Subcutaneous abdominal adipose tissue (tissue), 5 donors: ENCODE data around the gene LAMA4.

Source experiments
- H3K27ac ChIP-seq: one replicate; pipeline ENCODE4 v1.7.0; 2013; ENCODE audit warnings: low read depth, mild to moderate bottlenecking, inconsistent platforms, low read length, moderate library complexity
- H3K27me3 ChIP-seq, 5 donors: one replicate each; pipeline ENCODE4 v1.7.0; 2013; ENCODE audit warnings: low read length in 5 of 5, inconsistent platforms in 1 of 5; ENCODE audit not compliant: control insufficient read depth in 5 of 5, insufficient read depth in 4 of 5
- H3K36me3 ChIP-seq, 5 donors: one replicate each; pipeline ENCODE4 v1.7.0; 2013; ENCODE audit warnings: low read length in 5 of 5; ENCODE audit not compliant: control insufficient read depth in 5 of 5, insufficient read depth in 5 of 5
- H3K4me1 ChIP-seq, 5 donors: one replicate each; pipeline ENCODE4 v1.7.0; 2013; ENCODE audit warnings: low read length in 5 of 5, mild to moderate bottlenecking in 3 of 5, moderate library complexity in 1 of 5; ENCODE audit not compliant: control insufficient read depth in 5 of 5, insufficient read depth in 5 of 5
- H3K4me3 ChIP-seq, 5 donors: one replicate each; pipeline ENCODE4 v1.7.0; 2013; ENCODE audit warnings: low read length in 5 of 5, low read depth in 1 of 5
- H3K9ac ChIP-seq, 5 donors: one replicate each; pipeline ENCODE4 v1.7.0; 2013; ENCODE audit warnings: low read length in 5 of 5, mild to moderate bottlenecking in 4 of 5, moderate library complexity in 3 of 5
- H3K9me3 ChIP-seq, 5 donors: one replicate each; pipeline ENCODE4 v1.7.0; 2013; ENCODE audit warnings: low read length in 5 of 5; ENCODE audit not compliant: control insufficient read depth in 5 of 5
- donor health status: healthy.
- donor health status: healthy.
- donor health status: healthy.
- donor health status: healthy.
- donor health status: healthy.

Gene LAMA4

DNA sequence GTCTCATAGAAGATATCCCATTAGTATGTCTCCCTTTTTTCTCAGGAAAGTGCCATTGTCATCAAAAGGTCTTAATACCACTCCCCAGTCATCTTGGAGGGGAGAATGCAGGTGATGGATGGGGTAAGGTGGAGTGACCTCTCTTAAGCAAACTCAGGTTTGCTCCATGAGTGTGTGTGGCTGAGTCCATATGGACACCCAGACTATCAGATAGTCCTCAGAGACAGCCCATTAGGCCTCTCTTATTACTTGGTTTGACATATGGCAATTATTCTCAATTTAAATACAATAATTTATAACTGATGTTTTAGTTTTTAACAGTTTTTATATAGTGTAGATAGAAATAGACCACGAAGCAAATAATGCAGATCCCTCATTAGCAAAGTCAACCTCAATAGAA is 23.2 kb downstream of the LAMA4 start:
- peak overlapping the region; percentile 97 for H3K27ac ChIP-seq

DNA sequence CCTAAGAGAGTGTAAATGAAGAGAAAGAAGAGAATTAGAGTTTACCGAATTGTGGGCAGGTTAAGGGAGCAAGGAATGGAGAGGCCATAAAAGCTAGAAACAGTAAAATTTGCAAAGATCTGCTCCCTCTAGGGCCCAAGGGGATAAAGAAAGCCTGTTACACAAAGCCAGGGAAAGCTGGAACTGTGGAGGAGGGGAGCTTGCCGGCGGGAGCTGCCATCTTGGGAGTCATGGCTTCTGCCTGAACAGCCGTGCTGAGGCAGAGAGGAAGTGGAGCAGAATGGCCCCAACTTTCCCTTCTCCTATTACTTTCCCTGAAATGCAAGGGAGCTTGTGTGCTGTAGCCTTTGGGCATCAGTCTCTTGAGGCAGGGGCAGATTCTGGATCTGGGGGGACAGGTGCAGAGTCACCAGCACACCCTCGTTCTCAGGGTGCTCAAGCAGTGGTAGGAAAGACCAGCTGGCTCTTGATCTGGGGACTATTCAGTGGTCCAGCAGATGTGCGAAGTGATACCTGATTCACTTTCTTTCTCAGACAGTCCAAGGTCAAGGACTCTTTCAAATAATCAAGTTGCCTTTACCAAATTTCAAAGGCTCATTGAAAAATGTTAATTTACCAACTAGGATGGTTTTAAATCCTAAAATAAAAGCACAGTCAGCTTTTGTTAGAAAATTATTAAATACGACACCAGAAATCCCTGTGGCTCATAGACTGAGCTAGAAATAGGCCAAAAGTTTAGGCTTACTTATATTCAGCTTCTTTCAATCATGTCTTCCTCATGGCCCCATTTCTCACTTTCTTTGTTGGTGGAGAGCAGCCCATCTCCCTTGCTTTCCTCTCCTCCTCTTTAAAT is 25.7 kb downstream of the LAMA4 start:
- H3K27me3 ChIP-seq: no peaks in the 10 kb centered on the region
- H3K9me3 ChIP-seq: no peaks in the 10 kb centered on the region
- peak overlapping the region in 4 of 5 donors; percentile 35 to 69 (median 44) for H3K9ac ChIP-seq
- H3K27ac ChIP-seq: peak overlapping the region; percentile 97
- H3K36me3 ChIP-seq: peaks cover 0 to 8% (median 6%) of the 10 kb centered on the region in 5 donors
- no peak overlapping the region for H3K4me3 ChIP-seq
- H3K4me1 ChIP-seq: peaks cover 15 to 90% (median 78%) of the 10 kb centered on the region in 5 donors

More for the DNA sequence above, 23.2 kb downstream of the LAMA4 start:
- peak overlapping the region in 2 of 5 donors; percentile 1 to 32 for H3K9ac ChIP-seq
- H3K4me3 ChIP-seq: no peak overlapping the region
- H3K9me3 ChIP-seq: no peaks in the 10 kb centered on the region
- H3K4me1 ChIP-seq: peaks cover 12 to 89% (median 76%) of the 10 kb centered on the region in 5 donors
- no peaks in the 10 kb centered on the region for H3K27me3 ChIP-seq
- H3K36me3 ChIP-seq: peaks cover 0 to 10% (median 6%) of the 10 kb centered on the region in 5 donors

DNA sequence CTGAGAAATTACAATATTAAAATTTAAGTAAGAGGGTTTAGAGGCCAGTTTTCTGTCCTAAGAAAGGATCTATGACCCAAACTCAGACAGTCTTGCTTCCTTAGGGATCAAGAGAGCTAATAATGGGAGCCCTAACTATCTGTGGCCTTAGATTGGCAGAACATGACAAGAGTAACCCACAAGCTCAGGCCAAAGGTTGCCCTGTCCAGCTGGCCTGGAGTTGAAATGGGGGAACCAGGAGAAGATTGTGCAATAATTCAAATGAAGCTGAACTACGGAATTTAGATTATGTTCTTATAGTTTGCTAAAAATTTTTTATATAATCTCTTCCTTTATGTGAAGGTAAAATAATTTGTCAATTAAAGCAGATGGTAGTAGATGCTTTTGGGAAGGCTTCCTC is 26.4 kb downstream of the LAMA4 start:
- no peaks in the 10 kb centered on the region for H3K27me3 ChIP-seq
- H3K27ac ChIP-seq: peak overlapping the region; percentile 97
- no peaks in the 10 kb centered on the region for H3K9me3 ChIP-seq
- H3K9ac ChIP-seq: peak overlapping the region; percentile 12 to 69 (median 38)
- H3K36me3 ChIP-seq: peaks cover 0 to 8% (median 6%) of the 10 kb centered on the region in 5 donors
- peaks cover 16 to 89% (median 78%) of the 10 kb centered on the region in 5 donors for H3K4me1 ChIP-seq
- no peak overlapping the region for H3K4me3 ChIP-seq

DNA sequence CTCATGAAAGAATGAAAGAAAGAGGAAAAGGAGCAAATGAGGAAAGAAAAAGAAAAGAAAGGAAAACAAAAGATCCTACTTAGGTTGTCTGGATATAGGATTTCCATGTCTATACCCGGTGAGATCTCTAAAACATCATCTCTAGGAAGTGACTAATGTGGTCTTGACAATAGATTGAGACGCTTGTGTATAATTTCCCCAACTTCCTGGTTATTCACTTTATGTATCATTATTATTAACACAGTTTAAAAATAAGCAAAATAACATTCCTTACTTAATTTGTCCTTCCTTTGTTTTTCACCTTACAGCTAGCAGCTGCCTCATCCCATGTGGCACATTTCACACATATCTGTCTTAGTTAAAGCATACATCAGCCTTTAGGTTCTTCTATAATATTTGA is 27.0 kb downstream of the LAMA4 start:
- no peaks in the 10 kb centered on the region for H3K27me3 ChIP-seq
- H3K4me1 ChIP-seq: peaks cover 16 to 88% (median 77%) of the 10 kb centered on the region in 5 donors

DNA sequence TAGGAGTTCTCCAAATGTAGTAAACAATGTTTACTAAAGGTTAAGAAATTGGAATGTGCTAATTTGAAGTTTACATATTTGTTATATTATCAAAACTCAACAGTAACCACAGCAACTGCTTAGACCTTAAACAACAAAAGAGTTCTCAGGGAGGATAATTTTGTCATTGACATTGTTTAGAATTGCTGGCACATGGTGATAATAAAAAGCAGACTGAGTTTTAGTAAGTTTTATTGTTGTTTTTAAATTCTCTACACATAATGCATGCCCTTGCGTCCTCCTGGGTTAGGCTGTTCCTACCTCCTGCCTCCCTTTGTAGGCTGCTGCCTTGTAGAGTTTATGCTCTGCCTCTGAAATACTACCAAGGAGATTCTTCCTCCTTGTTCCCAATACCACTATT is 28.7 kb downstream of the LAMA4 start:
- Histone ChIP-seq H3K4me3 (no peak overlapping the region), H3K9ac (peak overlapping the region in 2 of 5 donors; percentile 31 to 69), H3K27me3 (no peaks in the 10 kb centered on the region), H3K36me3 (peaks cover 0 to 4% (median 3%) of the 10 kb centered on the region in 5 donors), H3K9me3 (no peaks in the 10 kb centered on the region), H3K4me1 (peaks cover 17 to 88% (median 84%) of the 10 kb centered on the region in 5 donors), H3K27ac (peak overlapping the region; percentile 91)

More for the DNA sequence above, 27.0 kb downstream of the LAMA4 start:
- peaks cover 0 to 8% (median 6%) of the 10 kb centered on the region in 5 donors for H3K36me3 ChIP-seq
- no peaks in the 10 kb centered on the region for H3K9me3 ChIP-seq
- H3K27ac ChIP-seq: peak overlapping the region; percentile 97
- peak overlapping the region in 4 of 5 donors; percentile 1 to 69 (median 42) for H3K9ac ChIP-seq
- no peak overlapping the region for H3K4me3 ChIP-seq

DNA sequence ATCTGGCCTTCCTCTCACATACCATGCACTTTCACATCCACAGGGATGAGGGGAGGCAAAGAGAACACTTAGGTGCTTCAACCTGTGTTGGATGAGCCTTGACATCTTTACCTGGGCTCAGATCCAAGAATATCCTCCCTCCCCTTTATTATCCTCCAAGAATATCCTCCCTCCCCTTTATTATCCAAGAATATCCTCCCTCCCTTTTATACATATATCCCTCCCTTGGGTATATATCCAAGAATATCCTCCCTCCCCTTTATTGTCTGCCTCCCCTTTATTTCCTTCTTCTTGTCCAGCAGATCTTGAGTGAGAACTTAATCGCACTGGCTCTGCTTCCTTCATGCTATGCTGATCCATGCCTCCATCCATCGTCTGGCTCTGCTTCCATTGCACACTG is 30.3 kb downstream of the LAMA4 start:
- Histone ChIP-seq H3K4me3 (peak overlapping the region in 1 of 5 donors; percentile 18), H3K36me3 (no peaks in the 10 kb centered on the region), H3K9ac (peak overlapping the region; percentile 46 to 78 (median 61)), H3K4me1 (peaks cover 17 to 92% (median 88%) of the 10 kb centered on the region in 5 donors), H3K27ac (peak overlapping the region; percentile 91), H3K27me3 (no peaks in the 10 kb centered on the region), H3K9me3 (no peaks in the 10 kb centered on the region)

DNA sequence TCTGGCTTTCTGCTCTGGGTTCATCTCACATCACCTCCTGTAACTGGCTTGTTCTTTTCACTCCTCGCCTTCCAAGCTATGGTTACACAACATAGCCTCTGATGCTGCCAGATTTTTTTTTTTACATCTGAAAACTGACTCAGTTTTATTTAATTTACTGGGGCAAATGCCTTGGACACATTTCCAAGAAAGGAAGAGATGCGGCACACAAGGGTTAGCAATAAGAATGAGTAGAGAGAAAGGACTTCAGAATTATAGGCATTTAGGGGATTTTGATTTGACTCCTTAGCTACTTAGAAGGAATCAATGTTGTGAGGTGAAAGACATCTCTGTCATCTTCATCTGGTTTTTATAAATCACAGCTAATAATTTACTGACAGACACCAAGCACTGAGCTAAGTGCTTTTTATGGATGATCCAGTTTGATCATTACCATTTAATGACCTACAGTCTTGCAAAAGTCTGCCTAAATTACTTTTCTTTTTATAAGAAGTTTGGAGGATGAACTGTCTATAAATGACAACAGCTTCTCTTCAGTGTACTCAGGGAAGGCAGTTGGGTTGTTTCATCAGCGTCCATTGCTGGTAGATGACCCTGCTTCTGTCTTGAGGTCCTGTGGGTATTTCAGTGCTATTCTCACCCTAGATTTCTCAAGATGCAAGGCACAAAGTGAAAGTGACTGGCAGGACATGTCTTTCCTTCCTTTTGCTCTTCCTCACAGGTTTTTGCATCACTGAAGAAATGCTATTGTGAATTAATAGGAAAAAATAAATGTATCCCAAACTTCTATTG is 31.1 kb downstream of the LAMA4 start:
- H3K36me3 ChIP-seq: no peaks in the 10 kb centered on the region
- H3K9me3 ChIP-seq: no peaks in the 10 kb centered on the region
- H3K27me3 ChIP-seq: no peaks in the 10 kb centered on the region
- H3K27ac ChIP-seq: peak overlapping the region; percentile 91
- H3K4me3 ChIP-seq: peak overlapping the region in 2 of 5 donors; percentile 18 to 46
- peak overlapping the region; percentile 46 to 86 (median 65) for H3K9ac ChIP-seq
- peaks cover 14 to 92% (median 88%) of the 10 kb centered on the region in 5 donors for H3K4me1 ChIP-seq

DNA sequence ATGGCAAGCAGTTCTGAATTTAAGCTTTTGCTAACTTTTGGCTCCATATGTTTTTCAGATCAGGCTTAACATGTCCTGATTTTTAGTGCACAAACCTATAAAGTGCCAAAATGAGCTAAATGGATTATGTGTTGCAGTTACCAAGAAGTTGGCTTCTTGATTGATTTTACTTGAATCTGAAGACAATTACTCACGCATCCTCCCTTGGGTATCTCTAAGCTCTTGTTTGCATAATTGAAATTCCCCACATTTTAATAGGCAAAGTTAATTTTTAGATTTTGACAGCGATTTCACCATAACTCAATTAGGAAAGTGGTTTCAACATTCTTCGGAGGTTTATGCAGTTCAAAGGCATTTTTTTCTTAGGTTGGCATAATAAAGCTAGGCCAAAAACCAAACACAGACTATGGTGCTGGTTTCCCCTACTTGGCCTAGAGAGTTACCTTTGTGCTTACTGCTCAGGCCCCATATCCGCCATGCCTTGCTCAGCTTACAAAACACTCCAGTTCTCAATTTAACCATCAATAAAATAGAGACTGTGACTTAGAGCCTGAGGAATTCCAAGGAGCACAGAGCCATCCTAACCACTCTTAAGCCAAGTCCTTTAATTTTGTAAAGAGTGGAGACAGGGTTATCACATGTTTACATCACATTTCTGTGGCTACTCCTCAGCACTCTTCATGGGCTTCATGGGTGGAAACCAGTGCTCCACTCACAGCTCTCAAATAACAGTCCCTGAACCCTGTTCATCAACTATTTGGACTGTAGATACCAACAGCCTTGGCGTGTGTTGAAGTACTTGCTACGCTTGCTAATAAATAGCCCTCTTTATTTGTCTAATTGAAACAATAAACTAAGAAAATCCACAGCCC is 32.1 kb downstream of the LAMA4 start:
- Histone ChIP-seq H3K36me3 (no peaks in the 10 kb centered on the region), H3K27me3 (no peaks in the 10 kb centered on the region), H3K27ac (peak overlapping the region; percentile 91), H3K9me3 (no peaks in the 10 kb centered on the region), H3K9ac (peak overlapping the region; percentile 65 to 91 (median 72)), H3K4me1 (peaks cover 14 to 91% (median 88%) of the 10 kb centered on the region in 5 donors), H3K4me3 (peak overlapping the region in 1 of 5 donors; percentile 26)

DNA sequence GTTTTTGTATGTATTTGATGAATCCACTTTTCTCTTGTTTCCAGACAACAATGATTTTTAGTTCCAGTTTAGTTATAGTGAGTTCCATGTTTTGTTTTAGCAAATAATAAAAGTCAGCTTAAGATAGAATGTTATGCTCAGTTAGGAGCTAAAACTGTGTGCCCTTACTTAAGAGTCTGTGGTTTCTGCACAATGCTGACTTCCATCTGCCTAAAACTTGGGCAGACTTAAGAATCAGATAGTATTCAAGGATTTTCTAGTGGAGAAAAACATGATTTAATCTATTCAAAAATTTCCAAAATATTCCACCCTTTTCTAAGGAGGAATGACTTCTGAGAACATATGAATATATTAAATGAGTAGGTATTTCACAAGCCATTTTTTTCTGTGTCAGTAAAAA is 32.8 kb downstream of the LAMA4 start:
- Histone ChIP-seq H3K36me3 (peaks cover 0 to 4% (median 0%) of the 10 kb centered on the region in 5 donors), H3K4me1 (peaks cover 16 to 94% (median 91%) of the 10 kb centered on the region in 5 donors), H3K27me3 (no peaks in the 10 kb centered on the region), H3K27ac (peak overlapping the region; percentile 91), H3K4me3 (no peak overlapping the region), H3K9me3 (no peaks in the 10 kb centered on the region), H3K9ac (peak overlapping the region in 4 of 5 donors; percentile 26 to 76 (median 65))
